GM21526 (cell line): Measurements from ENCODE around the gene SSBP3.
A peak's percentile ranks its signal among the peaks of the same experiment; 100 is the strongest.
"Not testable (repeated sequence)": the region's sequence is repeated elsewhere in the genome, so short reads cannot be mapped to it uniquely, and the experiment has no call there.

Source experiments
- ATAC-seq: cut with Tn5 transposase; IDR thresholded peaks from one replicate; pipeline ENCODE4 v1.9.1; 2021; ENCODE audit warnings: moderate library complexity; ENCODE audit not compliant: unreplicated experiment, low FRiP score

SSBP3 gene

GRCh38 chr1:54406339-54407153 is at the start of gene SSBP3:
TSS of gene SSBP3 (minus strand) at chr1:54406394.
- ATAC-seq = peak; percentile 79

- ATAC-seq = no peak
Observed at GRCh38 chr1:54453509-54453908, 47.3 kb upstream of the SSBP3 start.

GRCh38 chr1:54453022-54453421 is 46.8 kb upstream of the SSBP3 start:
- ATAC-seq = no peak

GRCh38 chr1:54449431-54449830 is 43.2 kb upstream of the SSBP3 start:
- ATAC-seq = not testable (repeated sequence)

GRCh38 chr1:54448801-54449200 is 42.6 kb upstream of the SSBP3 start:
- not testable (repeated sequence) for ATAC-seq

GRCh38 chr1:54447081-54447480 is 40.9 kb upstream of the SSBP3 start:
- ATAC-seq = not testable (repeated sequence)

- ATAC-seq = no peak
Observed at GRCh38 chr1:54442185-54442584, 36.0 kb upstream of the SSBP3 start.

- ATAC-seq = no peak
Observed at GRCh38 chr1:54439550-54440223, 33.5 kb upstream of the SSBP3 start.

- no peak for ATAC-seq
Observed at GRCh38 chr1:54437783-54438182, 31.6 kb upstream of the SSBP3 start.

GRCh38 chr1:54436826-54437225 is 30.6 kb upstream of the SSBP3 start:
- no peak for ATAC-seq

- no peak for ATAC-seq
Observed at GRCh38 chr1:54429838-54430237, 23.6 kb upstream of the SSBP3 start.

- ATAC-seq = no peak
Observed at GRCh38 chr1:54428837-54429518, 22.8 kb upstream of the SSBP3 start.

GRCh38 chr1:54425152-54425584 is 19.0 kb upstream of the SSBP3 start:
- ATAC-seq = no peak

GRCh38 chr1:54424398-54424797 is 18.2 kb upstream of the SSBP3 start:
- ATAC-seq = no peak

- no peak for ATAC-seq
Observed at GRCh38 chr1:54421101-54421504, 14.9 kb upstream of the SSBP3 start.

- not testable (repeated sequence) for ATAC-seq
Observed at GRCh38 chr1:54418598-54418997, 12.4 kb upstream of the SSBP3 start.

GRCh38 chr1:54417123-54417522 is 10.9 kb upstream of the SSBP3 start:
- ATAC-seq = no peak

GRCh38 chr1:54416435-54416834 is 10.2 kb upstream of the SSBP3 start:
- ATAC-seq = no peak

GRCh38 chr1:54415991-54416390 is 9.8 kb upstream of the SSBP3 start:
- no peak for ATAC-seq

- no peak for ATAC-seq
Observed at GRCh38 chr1:54415533-54415932, 9.3 kb upstream of the SSBP3 start.

GRCh38 chr1:54413732-54414131 is 7.5 kb upstream of the SSBP3 start:
- no peak for ATAC-seq
